DOHH2 (cell line): ENCODE results near the gene MYD88.

ENCODE experiments used
- H3F3A ChIP-seq: fragments of 200-600 bp; sonication (generic), shearing (Covaris generic); 2 replicates; pipeline ENCODE4 v1.6.0; 2016; ENCODE audit warnings: antibody characterized with exemption, mild to moderate bottlenecking; ENCODE audit not compliant: control insufficient read depth, insufficient read depth
- H3K27ac ChIP-seq: fragments of 200-600 bp; sonication (generic); 2 replicates; pipeline ENCODE4 v1.5.1; 2014; ENCODE audit warnings: low read depth, mild to moderate bottlenecking, low read length, moderate library complexity
- H3K27me3 ChIP-seq: fragments of 200-600 bp; sonication (generic); 2 replicates; pipeline ENCODE4 v1.6.1; 2014; ENCODE audit warnings: mild to moderate bottlenecking, low read length, mixed read lengths; ENCODE audit not compliant: control insufficient read depth
- H3K36me3 ChIP-seq: fragments of 200-600 bp; sonication (generic); 2 replicates; pipeline ENCODE4 v1.6.1; 2014; ENCODE audit warnings: mild to moderate bottlenecking, low read length, moderate library complexity, mixed read lengths; ENCODE audit not compliant: control insufficient read depth
- H3K4me1 ChIP-seq: fragments of 200-600 bp; sonication (generic); 2 replicates; pipeline ENCODE4 v1.6.1; 2014; ENCODE audit warnings: mild to moderate bottlenecking, low read length, mixed read lengths; ENCODE audit not compliant: control insufficient read depth
- H3K4me2 ChIP-seq: fragments of 200-600 bp; sonication (generic); 2 replicates; pipeline ENCODE4 v1.6.0; 2014; ENCODE audit warnings: mild to moderate bottlenecking, low read length, moderate library complexity
- H3K4me3 ChIP-seq: fragments of 200-600 bp; sonication (generic); 2 replicates; pipeline ENCODE4 v1.5.1; 2014; ENCODE audit warnings: mild to moderate bottlenecking, low read length, mixed read lengths
- H3K79me2 ChIP-seq: fragments of 200-600 bp; sonication (generic); 2 replicates; pipeline ENCODE4 v1.6.1; 2014; ENCODE audit warnings: mild to moderate bottlenecking, low read length, mixed read lengths; ENCODE audit not compliant: control insufficient read depth
- H3K9me2 ChIP-seq: fragments of 200-600 bp; sonication (generic); replicated peaks from 2 replicates; pipeline ENCODE4 v1.6.1; 2014; ENCODE audit warnings: mild to moderate bottlenecking, low read length, mixed read lengths; ENCODE audit not compliant: control insufficient read depth
- H3K9me3 ChIP-seq: fragments of 200-600 bp; sonication (generic); 2 replicates; pipeline ENCODE4 v1.6.1; 2014; ENCODE audit warnings: antibody characterized with exemption, low read length, mixed read lengths; ENCODE audit not compliant: control insufficient read depth, insufficient read depth
- H4K20me1 ChIP-seq: fragments of 200-600 bp; sonication (generic); 2 replicates; pipeline ENCODE4 v1.6.0; 2014; ENCODE audit warnings: low read depth, mild to moderate bottlenecking, antibody characterized with exemption, low read length, moderate library complexity; ENCODE audit not compliant: control insufficient read depth, insufficient read depth
- CTCF ChIP-seq: fragments of 200-600 bp; sonication (generic); IDR thresholded peaks from one replicate; pipeline ENCODE4 v1.5.1; 2014; ENCODE audit warnings: antibody characterized with exemption, mild to moderate bottlenecking, low read depth, low read length; ENCODE audit not compliant: poor library complexity, severe bottlenecking
- EZH2phosphoT487 ChIP-seq: fragments of 200-600 bp; sonication (generic); IDR thresholded peaks from 2 replicates; pipeline ENCODE4 v1.6.1; 2017; ENCODE audit warnings: borderline replicate concordance, mild to moderate bottlenecking, antibody characterized with exemption, low read length, moderate library complexity, mixed read lengths

The MYD88 gene

DNA sequence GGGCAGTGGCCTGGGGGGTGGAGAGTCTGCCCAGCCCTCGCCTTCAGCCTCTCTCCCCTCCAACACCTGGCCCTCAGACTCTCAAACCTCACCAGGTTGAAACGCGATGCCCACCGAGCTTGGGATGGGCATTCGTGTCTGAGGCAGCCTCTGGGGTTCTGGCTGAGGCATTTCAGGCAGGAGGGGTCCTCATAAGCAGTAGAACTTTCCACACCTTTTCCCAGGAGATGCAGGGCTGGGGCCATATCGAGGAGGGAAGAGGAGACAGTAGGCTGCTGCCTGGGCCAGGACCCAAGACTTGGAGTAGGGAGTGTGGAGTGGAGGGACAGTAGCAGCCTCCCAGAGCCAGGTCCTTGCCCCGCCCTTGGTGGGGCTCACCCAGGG, 26.1 kb upstream of the MYD88 start:
- Histone ChIP-seq H3K27ac (no peak overlapping the region), H3K4me3 (no peak overlapping the region)

GRCh38 chr3:38114052-38114874, 24.2 kb upstream of the MYD88 start:
- H3K4me3 ChIP-seq = no peak overlapping the region
- no peaks in the 10 kb centered on the region for H4K20me1 ChIP-seq
- H3K4me1 ChIP-seq = peaks cover 4% of the 10 kb centered on the region; the same call in 1 of the 2 replicates
- no peaks in the 10 kb centered on the region for H3K9me2 ChIP-seq
- no peaks in the 10 kb centered on the region for H3K9me3 ChIP-seq
- no peak for TF ChIP-seq EZH2phosphoT487
- H3K36me3 ChIP-seq = no peaks in the 10 kb centered on the region
- no peak overlapping the region for H3K27ac ChIP-seq
- no peaks in the 10 kb centered on the region for H3K79me2 ChIP-seq
- H3K27me3 ChIP-seq = peaks cover 8% of the 10 kb centered on the region; the same call in 1 of the 2 replicates
- H3F3A ChIP-seq = no peaks in the 10 kb centered on the region
- H3K4me2 ChIP-seq = no peak overlapping the region

More for the DNA sequence above, 26.1 kb upstream of the MYD88 start:
- Histone ChIP-seq H3K4me2 (no peak overlapping the region), H4K20me1 (no peaks in the 10 kb centered on the region), H3K79me2 (no peaks in the 10 kb centered on the region), H3K27me3 (peaks cover 8% of the 10 kb centered on the region; the same call in 1 of the 2 replicates), H3K4me1 (no peaks in the 10 kb centered on the region), H3K9me3 (no peaks in the 10 kb centered on the region), H3K9me2 (no peaks in the 10 kb centered on the region), H3F3A (no peaks in the 10 kb centered on the region), H3K36me3 (no peaks in the 10 kb centered on the region)
- TF ChIP-seq EZH2phosphoT487 = no peak
- TF ChIP-seq CTCF = no peak

DNA sequence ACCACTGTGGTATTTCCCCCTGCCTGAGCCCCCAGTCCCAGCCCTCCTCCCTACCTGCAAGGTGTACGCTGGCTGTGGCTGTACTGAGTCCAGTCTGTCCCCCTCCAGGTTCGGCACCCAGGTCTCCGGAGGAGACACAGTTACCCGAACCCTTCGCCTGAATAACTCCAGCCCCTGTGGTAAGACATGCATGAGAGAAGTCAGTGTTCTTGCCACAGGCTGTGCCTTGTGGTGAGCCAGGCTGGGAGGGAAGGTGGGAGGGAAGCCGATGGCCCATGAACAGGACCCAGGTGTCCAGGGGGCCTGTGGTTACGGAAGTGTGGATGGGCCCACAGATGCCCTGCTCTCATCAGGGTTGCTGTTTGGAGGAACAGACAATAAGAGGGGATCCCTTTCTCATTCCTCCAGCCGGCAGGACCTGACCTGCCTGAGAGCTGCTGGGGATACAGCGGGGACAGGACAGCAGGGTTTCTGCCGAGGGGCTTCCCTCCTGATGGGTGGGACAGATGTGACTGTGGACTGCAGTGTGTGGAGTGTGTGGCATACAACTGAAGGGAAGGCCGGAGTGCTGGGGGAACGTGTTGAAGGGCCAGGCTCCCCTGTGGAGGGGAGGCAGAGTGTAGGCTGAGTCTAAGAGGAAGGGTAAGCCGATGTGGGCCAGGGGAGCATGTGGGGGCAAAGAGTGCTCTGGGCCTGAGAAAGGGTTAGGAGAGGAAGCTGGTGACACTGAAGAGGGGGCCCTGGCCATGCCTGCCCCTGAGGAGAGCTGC, 23.4 kb upstream of the MYD88 start:
- Histone ChIP-seq H3K9me3 (no peaks in the 10 kb centered on the region), H3K36me3 (no peaks in the 10 kb centered on the region), H3K4me2 (no peak overlapping the region), H4K20me1 (no peaks in the 10 kb centered on the region), H3F3A (no peaks in the 10 kb centered on the region), H3K4me1 (peaks cover 4% of the 10 kb centered on the region; the same call in 1 of the 2 replicates), H3K9me2 (no peaks in the 10 kb centered on the region), H3K4me3 (no peak overlapping the region), H3K27ac (no peak overlapping the region), H3K79me2 (no peaks in the 10 kb centered on the region), H3K27me3 (peaks cover 8% of the 10 kb centered on the region; the same call in 1 of the 2 replicates)
- TF ChIP-seq EZH2phosphoT487 (no peak), CTCF (no peak)
